ENCODE measurements around the gene KRT76. TPM values are rescaled to one million over a fixed set of nuclear protein-coding genes. Genes with fewer than 3 reads are reported as not detected.
"Not testable (repeated sequence)": the region's sequence is repeated elsewhere in the genome, so short reads cannot be mapped to it uniquely, and the experiment has no call there.

Gene KRT76
- total RNA-seq, 1 donor from 2014 or later: not detected

DNA sequence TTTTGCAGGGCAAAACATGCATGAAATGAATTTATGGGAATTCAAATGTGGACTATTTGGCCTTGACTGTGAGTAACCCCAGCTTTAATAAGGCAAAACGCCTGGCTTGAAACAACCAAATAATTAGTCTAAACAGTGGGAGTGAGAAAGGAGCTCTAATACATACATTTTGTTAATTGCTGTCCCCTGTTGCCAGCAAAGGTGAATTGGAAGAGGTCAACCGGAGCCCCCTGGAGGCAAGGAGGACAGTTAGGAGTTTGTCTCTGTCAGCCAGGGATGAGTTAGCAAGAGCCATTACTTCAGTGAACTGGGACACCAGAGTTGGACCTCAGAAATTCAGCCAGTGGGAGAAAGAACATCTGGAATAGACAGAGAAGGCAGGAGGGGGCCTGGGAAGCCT is 17.4 kb downstream of the KRT76 start:
- no peak for DNase-seq (ENCODE audit: low read depth in 2 of 2)

DNA sequence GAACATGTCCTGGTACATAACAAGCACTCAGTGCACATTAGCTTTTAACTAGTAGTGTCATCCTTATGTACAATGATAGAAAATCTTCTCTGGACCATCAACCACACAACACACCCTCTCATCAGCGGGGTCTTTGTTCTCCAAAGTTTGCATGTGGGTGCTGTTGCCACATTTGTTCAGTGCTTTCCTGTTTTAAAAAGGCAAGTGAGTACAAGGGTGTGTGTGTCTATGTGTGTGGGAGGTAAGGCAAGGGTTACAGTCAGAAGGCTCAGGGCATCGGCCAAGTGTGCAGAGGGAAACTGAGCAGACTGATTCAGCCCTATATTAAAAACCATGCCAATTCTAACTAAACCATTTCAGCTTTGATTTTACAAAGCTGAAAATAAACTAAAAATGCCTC is 17.9 kb downstream of the KRT76 start:
- DNase-seq (ENCODE audit: low read depth in 2 of 2): no peak

DNA sequence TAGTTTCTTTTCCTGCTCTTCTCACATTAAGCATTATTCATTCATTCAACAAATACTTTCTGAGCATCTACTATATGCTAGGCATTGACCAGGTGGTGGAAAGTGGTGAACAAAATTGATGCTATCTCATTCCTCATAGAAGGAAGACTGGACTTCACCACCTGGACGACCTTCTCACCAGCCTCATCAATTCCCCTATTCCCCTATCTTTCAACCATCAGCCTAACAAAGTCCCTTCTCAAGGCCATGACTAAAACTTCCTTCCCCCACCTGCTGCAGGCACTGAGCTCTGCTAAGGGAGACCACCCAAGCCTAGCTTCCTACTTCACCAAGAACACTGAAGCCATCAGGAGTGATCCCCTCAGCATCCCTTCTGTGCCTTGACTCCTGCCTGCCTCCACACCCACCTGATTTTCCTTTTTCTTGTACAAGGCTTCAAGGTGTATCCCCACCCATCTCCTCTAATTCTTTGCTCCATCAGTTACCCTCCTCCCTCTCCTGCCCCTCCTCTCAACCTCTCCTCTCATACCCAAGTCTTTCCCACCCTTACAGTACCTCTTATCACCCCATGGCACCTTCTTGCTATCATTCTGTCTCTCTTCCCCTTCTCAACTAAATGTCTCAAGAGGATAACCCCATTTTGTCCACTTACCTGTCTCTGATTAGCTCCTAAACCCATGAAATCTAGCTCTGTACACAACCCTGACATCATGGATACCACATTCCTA is 19.5 kb downstream of the KRT76 start:
- DNase-seq (ENCODE audit: low read depth in 2 of 2): no peak

DNA sequence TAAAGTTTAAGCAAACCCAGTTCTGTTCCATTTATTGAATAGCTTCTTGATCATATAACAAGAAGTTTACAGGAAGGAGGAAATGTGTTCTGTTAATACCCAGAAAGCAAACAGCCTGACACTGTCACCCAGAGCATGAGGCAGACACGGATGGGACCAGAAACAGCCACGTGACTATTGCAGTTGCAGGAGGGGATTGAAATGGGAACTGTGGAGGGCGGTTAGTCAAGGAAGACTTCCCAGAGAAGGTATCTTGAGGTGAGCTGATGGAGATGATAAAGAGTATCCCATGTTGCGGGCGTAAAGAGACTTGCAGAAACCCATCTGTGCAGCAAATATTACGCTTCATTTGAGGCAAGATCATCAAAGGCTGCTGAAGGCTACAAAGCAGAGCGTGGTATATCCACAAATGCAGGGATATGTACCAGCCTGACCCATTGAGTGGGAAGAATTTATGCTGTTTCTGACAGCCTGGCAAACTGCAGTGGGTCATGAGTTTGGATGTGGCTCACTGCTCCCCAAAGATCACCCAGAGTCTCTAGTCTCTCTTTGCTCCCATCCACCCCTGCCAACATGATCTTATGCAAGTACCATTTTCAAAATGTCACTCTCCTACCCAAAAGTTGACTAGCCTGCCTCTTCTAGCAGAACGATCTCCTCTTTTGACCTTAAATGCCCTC is 20.7 kb downstream of the KRT76 start:
- no peak for DNase-seq (ENCODE audit: low read depth in 2 of 2)

DNA sequence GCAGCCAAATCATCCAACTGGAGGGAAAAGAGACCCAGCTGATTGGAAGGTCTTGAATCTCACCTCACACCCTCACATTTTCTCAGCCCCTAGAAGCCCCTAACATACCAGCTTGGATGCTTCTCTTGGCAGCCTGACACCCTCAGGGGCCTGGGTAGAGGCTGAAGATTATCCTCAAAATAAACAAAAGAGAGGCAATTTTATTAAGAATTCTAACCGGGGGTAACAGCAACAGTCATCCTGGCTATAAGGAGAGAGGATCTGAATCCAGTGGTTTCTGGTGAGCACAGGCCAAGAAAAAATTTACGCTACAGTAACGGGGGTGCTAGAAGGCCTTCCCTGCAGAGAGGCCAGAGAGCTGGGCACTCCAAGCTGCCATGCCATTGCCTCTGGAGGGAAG is 21.6 kb downstream of the KRT76 start:
- no peak for DNase-seq (ENCODE audit: low read depth in 2 of 2)

DNA sequence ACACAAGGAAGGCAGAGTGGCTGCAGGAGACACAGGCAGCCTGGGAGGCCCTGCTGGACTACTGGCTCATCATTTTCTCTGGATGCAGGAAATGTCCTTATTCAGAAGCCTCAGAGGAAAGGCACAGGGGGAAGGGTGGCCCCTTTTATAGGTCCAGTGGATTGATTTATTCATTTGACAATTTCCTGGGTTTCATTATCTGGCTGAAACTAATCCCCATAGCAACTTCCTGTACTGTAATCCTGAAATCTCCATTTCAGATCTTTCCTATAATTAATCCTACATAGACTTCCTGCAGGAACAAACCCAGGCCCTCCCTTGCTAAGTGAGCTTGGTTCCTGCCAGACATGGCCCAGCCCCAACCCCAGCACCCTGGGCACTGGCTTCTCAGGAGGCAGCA is 23.0 kb downstream of the KRT76 start:
- DNase-seq (ENCODE audit: low read depth in 2 of 2): no peak

DNA sequence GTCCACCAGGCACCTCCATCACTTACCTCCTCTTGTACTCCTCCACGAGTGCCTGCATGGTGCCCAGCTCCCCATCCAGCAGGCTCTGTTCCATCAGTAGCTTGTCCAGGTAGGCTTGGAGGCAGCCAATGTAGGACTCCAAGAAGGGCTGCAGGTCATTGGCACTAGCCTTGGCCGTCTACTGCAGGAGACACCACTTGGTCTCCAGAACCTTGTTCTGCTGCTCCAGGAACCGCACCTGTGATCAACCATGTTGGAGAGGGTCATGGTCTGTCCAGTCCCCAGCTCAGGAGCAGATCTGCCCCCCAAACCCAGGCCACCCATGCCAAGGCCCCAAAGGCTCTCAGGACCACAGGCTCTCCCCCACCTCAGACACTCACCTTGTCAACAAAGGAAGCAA is 23.9 kb downstream of the KRT76 start:
- DNase-seq (ENCODE audit: low read depth in 2 of 2): no peak

DNA sequence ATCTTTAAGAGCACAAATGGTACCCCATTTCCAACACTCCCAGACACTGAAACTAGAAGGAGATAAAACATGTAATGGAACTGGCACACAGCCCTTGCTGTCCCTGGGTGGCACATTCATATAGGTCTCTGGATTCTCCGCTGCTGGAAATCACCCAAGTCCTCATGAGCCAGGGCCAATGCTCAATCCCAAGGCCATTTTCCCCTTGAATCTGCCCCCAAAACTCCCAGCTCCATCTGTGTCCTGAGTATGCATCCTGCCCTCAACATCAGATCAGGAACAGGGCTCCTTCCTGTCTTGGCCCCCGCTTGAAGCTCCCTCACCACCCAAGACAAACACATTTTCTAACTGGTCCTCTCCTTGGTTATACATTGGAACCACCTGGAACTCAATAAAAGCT is 24.6 kb downstream of the KRT76 start:
- DNase-seq (ENCODE audit: low read depth in 2 of 2): no peak

DNA sequence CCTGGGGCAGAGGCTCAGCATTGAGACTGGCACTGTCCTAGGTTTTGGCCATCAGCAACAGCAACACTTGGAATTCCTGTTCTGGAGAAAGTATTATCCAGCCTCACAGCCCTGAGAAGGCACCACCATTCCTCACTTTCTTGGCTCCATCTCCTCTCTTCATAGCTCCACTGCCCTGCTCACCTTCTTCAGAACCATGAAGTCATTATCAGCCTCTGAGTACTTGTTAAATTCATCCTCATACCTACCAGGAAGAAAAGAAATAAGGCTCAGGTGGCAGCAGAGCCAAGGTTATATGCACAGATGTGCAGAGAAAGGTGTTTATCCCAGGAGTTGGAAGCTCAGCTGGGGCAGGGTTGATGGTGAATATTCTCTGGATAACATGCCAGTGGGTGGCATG is 25.4 kb downstream of the KRT76 start:
- DNase-seq (ENCODE audit: low read depth in 2 of 2): no peak

DNA sequence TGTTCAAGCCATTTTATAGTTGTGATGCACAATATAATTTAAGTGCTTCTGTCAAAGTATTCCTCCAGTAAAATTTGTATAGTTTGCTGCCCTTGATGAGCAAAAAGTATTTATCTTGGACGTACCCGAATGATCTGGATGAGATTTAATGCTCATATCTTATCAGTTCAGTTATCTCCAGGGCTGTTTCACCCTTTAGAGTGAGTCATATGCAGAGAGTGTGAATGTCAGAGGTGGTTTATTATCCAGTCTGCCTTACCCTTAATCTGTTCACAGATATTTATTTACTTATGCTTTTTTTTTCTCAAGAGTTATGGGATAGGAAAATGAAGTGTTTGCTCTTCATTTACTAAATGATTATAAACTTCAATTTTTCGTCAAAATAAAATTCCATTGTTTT is 26.6 kb downstream of the KRT76 start:
- not testable (repeated sequence) for DNase-seq (ENCODE audit: low read depth in 2 of 2)

DNA sequence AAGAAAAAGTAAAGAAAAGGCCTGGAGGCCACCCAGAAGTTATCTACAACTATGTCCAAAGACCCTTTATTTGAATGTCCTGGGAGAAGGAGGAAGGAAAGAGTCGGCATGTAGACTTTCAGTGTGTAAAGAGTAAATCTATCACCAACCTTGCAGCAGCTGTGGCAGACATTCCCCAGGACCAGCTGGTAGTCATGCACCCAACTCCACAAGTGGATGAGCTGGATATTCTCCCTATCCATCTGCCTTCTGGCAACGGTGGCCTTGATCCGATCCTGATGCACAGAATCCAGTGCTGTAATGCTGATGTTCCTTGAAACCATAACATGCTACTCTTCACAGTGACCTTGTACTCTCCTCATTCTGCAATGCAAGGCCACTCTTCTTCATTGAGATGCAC is 27.3 kb downstream of the KRT76 start:
- no peak for DNase-seq (ENCODE audit: low read depth in 2 of 2)

DNA sequence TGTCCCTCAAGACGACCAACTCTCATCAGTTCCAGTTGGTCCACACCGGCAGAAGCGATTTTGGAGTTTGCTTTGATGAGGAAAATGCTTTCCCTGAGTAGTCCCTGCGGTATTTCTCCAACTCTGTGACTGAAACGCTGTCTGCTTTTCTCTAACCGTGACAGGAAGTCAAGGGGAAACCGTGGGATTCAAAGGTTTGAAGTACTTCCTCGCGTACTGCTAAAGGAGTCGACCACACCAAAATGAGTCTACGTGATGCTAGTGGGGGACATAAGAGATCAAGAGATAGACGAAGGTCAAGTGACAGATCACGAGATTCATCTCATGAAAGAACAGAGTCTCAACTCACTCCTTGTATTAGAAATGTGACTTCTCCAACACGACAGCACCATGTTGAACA is 28.6 kb downstream of the KRT76 start:
- DNase-seq (ENCODE audit: low read depth in 2 of 2): no peak

DNA sequence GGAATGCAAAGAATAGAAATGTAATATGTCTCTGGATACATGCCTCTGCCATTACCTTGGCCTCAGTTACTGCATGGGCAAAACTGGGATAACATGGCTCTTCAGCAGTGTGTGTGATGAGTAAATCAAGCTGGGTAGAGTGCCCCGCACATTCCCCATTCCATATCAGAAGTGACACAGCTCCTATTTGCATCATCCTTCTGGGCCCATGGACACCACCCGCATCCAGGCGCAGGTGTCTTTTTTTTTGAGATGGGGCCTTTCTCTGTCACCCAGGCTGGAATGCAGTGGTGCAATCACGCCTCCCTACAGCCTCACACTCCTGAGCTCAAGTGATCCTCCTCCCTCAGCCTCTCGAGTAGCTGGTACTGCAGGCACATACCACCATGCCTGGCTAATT is 31.6 kb downstream of the KRT76 start:
- no peak for DNase-seq (ENCODE audit: low read depth in 2 of 2)

DNA sequence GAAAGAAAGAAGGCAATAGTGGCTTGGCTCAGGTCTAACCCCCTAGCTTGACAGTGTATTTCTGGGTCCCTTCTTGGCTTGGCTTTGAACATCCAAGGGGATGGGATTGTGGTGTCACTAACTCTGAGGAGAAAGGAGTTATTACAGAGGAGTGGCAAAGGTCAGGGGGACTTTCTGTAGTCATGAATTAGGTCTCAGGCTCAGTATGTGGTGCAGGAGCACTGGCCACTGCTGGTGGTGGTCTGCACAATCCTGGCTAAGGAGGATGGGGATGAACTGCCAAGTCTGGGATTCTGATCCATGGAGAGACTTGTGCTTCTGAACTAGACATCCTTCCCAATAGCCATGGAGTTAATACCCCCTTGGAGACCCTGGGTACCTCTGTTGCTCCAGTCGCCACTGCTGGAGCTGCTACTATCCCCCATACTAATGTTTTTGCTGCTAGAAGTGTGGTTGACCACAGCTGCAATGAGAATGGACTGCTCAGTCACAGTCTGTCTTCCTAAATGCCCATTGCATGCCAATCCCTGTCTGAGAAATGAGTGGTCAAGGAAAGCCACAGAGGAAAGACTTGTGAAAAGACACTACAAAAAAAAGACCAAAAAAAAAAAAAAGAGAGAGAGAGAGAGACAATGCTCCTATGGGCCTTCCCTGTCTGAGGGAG is 32.5 kb downstream of the KRT76 start:
- no peak for DNase-seq (ENCODE audit: low read depth in 2 of 2)

DNA sequence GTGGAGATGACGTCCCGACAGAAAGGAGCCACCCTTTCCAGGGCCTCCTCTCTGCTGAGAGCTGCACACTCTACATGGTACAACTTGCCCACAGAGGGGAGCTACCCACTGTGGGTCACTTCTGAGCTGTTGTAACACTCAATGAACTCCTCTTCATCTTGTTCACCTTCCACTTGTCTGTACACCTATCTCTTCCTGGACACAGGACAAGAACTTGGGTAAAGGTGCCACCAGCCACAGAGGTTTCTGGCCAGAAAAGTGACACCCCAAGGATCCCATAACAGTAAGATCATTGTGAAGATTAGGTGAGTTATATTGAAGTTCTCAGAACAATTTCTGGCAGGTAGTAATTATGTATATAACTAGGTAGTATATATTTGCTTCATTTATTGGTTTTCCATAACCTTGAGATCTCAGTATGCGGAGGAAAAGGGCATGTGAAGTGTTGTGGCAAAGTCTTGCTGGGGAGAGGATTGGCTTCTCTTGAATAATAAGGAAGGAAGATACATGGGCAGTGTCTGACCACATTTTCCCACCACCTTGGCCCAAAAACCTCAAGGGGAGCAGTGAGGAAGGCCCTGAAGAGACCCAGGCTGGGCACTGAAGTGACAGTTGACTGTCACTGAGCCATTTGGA is 34.2 kb downstream of the KRT76 start:
- DNase-seq (ENCODE audit: low read depth in 2 of 2): no peak

DNA sequence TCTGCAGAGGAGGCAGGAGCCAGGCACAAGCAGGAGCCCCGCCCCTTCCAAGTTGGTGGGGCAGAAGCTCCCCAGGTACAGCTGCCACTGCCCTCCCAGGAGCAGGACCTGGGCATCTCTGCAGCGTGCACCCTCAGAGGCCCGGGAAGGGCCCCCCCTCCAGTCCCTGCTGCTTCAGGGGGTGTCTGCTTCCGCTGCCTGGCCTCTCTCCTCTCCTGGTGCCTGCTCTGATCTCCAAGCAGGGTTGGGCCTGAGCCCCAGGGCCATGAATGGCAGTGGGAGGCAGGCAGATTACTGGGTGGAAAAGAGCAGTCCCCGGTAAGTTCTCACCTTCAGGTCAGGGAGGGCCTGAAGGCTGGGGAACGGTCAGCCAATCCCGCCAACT is 35.0 kb downstream of the KRT76 start:
- DNase-seq (ENCODE audit: low read depth in 2 of 2): no peak

DNA sequence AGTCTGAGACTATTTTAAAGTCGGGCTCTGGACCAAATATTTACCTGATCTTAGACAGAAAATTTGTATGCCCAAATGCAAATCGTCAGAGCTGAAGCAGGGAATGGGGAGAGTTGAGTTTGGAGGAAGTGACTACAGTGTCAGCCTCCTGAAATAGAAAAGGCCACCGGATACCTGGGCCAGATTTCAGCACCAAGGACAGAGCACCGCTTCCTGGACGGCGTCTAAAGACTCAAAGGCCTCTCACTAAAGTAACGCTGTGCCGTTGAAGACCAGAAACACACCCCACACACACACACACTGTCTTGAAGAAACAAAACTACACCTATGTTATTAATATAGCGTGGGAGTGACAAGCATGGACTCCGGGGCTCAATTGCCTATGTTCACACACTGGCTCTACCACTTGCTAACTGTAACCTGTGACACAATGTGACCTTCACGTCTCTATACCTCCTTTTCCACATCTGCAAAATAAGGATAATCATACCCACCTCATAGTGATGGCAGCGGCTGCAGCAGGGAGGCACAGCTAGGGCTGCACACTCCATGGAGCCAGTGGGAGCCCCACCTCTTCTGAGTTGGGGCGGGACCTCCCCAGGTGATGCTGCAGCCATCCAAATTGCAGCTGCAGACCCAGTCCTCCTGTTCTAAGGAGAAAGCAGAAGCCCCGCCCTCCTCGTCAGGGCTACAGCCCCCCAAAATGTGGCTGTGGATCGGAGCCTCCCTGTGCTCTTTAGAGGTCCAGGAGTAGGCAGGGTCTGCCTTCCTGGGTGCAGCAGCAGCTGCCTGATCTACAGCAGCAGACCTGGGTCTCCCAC is 35.6 kb downstream of the KRT76 start:
- peak; percentile 16 to 56 for DNase-seq (ENCODE audit: low read depth in 2 of 2)

DNA sequence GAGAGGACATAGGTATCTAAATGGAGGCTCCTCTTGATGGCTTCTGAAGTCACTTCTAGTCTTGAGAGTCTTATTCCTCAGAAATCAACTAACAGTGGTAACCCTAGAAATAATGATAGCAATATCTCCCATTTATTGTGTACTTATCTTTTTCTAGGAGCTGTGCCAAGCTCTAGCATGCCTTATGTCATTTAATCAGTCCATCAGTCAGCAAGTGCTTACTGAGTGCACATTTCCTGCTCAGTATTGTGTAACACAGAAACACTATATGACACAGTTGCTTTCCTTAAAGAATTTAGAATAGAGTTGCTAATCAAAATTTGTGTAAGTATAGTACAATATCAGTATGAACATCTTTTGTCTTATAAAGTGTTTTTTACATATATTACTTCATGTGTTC is 36.6 kb downstream of the KRT76 start:
- DNase-seq (ENCODE audit: low read depth in 2 of 2): peak in 1 of 2 donors; percentile 12

DNA sequence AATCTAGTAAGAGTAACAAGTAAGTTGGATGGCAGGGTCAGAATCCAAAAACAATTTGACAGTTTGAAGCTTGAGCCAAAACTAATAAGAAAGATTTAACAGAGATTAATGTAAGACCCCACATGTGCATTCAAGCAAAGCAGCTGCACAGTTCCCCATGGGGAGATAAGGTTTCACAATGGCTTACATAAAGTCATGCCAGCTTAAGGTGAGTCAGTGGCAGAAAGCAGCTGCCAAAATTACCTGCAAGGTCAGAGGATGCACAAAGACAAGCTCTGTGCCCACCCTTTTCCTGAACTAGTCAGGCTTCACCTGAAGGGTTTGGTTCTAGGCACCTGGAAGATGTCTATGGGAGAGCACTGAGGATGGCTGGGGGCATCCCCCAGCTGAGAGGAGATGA is 37.2 kb downstream of the KRT76 start:
- DNase-seq (ENCODE audit: low read depth in 2 of 2): no peak

DNA sequence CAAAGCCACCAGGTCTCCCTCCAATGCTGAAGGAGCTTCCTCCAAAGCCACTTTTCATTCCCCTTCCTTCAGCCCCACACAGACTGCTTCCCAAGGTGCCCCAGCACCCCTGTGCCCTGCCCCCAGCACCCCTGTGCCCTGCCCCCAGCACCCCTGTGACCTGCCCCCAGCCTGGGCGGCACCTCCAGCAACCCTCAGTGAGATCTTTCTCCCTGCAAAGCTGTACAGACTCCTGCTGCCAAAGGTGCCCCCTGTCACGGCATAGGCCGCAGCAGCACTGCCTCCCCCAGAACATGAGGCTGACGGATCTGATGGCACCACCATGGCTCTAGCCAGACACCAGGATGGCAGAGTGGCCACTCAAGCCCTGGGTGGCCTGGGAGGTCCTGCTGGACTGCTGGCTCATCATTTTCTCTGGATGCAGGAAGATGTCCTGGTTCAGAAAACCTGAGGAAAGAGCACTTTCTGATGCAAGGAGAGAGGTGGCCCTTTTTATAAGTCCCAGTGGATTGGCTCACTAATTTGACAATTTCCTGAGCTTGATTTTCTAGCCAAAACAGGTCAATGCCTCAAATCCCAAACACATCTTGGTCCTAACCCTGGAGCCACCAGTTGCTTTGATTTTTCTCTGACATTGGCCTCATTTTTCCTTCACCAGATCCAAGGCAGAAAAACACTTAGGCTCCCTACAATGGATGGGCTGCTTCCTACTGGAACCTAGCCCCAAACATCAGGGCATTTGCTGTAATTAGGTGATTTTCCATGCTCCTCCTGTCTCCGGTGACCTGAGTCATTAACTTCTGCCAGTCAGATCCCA is 41.1 kb downstream of the KRT76 start:
- no peak for DNase-seq (ENCODE audit: low read depth in 2 of 2)

DNA sequence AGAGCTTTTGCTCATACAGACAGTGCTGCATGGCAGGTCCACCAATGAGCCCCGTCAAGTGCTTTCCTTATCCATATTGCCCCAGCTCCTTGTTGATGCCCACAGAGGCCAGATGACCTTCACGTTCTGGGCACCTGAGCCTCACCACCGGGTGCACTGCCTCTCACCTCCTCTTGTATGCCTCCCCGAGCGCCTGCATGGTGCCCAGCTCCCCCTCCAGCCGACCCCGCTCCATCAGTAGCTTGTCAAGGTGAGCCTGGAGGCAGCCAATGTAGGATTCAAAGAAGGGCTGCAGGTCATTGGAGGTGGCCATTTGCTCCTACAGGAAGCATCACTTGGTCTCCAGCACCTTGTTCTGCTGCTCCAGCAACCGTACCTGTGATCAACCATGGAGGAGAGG is 42.0 kb downstream of the KRT76 start:
- DNase-seq (ENCODE audit: low read depth in 2 of 2): no peak
